ENCODE results near the gene FMN1. TPM values are rescaled to one million over a fixed set of nuclear protein-coding genes. Genes with fewer than 3 reads are reported as not detected.

Gene FMN1
- total RNA-seq, 6 donors from 2014 or later = 20.2 to 176 (median 53.8) TPM

- Histone ChIP-seq H3K4me3 (no peak overlapping the region), H3K4me1 (no peaks in the 10 kb centered on the region), H3K9me3 (no peaks in the 10 kb centered on the region), H3K27me3 (no peaks in the 10 kb centered on the region), H3K27ac (no peak overlapping the region), H3K36me3 (peaks cover 0 to 5% (median 4%) of the 10 kb centered on the region in 4 donors)
- no peak for ATAC-seq (ENCODE audit: low FRiP score in 2 of 2)
- WGBS, 2 donors = 60 to 88% methylated on average over 3 of the region's 3 CpGs
- no peak for TF ChIP-seq EP300 (IDR thresholded peaks at IDR 0.05)
- TF ChIP-seq POLR2AphosphoS5 (IDR thresholded peaks at IDR 0.05) = no peak
- no peak for TF ChIP-seq POLR2A (IDR thresholded peaks at IDR 0.05)
- no peak for TF ChIP-seq CTCF (IDR thresholded peaks at IDR 0.05)
- DNase-seq = no peak
These were observed 399.5 kb downstream of the FMN1 start for GRCh38 chr15:32794973-32795372.

- Histone ChIP-seq H3K27me3 (no peaks in the 10 kb centered on the region), H3K36me3 (peaks cover 0 to 3% (median 0%) of the 10 kb centered on the region in 4 donors), H3K9me3 (no peaks in the 10 kb centered on the region), H3K4me3 (no peak overlapping the region), H3K4me1 (no peaks in the 10 kb centered on the region), H3K27ac (no peak overlapping the region)
- 14 to 50% methylated on average over 2 of the region's 2 CpGs for WGBS, 2 donors
- TF ChIP-seq CTCF (IDR thresholded peaks at IDR 0.05) = no peak
- TF ChIP-seq EP300 (IDR thresholded peaks at IDR 0.05) = no peak
- no peak for TF ChIP-seq POLR2A (IDR thresholded peaks at IDR 0.05)
- TF ChIP-seq POLR2AphosphoS5 (IDR thresholded peaks at IDR 0.05) = no peak
- DNase-seq (no peak), ATAC-seq (ENCODE audit: low FRiP score in 2 of 2) (no peak)
These were observed 402.1 kb downstream of the FMN1 start for GRCh38 chr15:32792436-32792835.

- Histone ChIP-seq H3K36me3 (no peaks in the 10 kb centered on the region), H3K9me3 (no peaks in the 10 kb centered on the region), H3K4me3 (no peak overlapping the region), H3K27ac (no peak overlapping the region), H3K4me1 (no peaks in the 10 kb centered on the region), H3K27me3 (no peaks in the 10 kb centered on the region)
- TF ChIP-seq POLR2AphosphoS5 (IDR thresholded peaks at IDR 0.05) = no peak
- no peak for TF ChIP-seq EP300 (IDR thresholded peaks at IDR 0.05)
- no peak for TF ChIP-seq POLR2A (IDR thresholded peaks at IDR 0.05)
- no peak for TF ChIP-seq CTCF (IDR thresholded peaks at IDR 0.05)
- DNase-seq (no peak), ATAC-seq (ENCODE audit: low FRiP score in 2 of 2) (no peak)
- WGBS, 2 donors = 93 to 97% methylated on average over 2 of the region's 2 CpGs
These were observed 404.0 kb downstream of the FMN1 start for GRCh38 chr15:32790352-32790999.

- Histone ChIP-seq H3K4me1 (no peaks in the 10 kb centered on the region), H3K9me3 (no peaks in the 10 kb centered on the region), H3K27ac (no peak overlapping the region), H3K4me3 (no peak overlapping the region), H3K36me3 (no peaks in the 10 kb centered on the region), H3K27me3 (no peaks in the 10 kb centered on the region)
- TF ChIP-seq POLR2A (IDR thresholded peaks at IDR 0.05) (no peak), EP300 (IDR thresholded peaks at IDR 0.05) (no peak)
- 58 to 62% methylated on average over 5 of the region's 5 CpGs for WGBS, 2 donors
- no peak for DNase-seq
- ATAC-seq (ENCODE audit: low FRiP score in 2 of 2) = no peak
These were observed 406.6 kb downstream of the FMN1 start for GRCh38 chr15:32787949-32788348.

GRCh38 chr15:32786906-32787305, 407.6 kb downstream of the FMN1 start:
- Histone ChIP-seq H3K4me3 (no peak overlapping the region), H3K9me3 (no peaks in the 10 kb centered on the region), H3K27ac (no peak overlapping the region), H3K4me1 (no peaks in the 10 kb centered on the region), H3K36me3 (no peaks in the 10 kb centered on the region), H3K27me3 (no peaks in the 10 kb centered on the region)
- TF ChIP-seq POLR2AphosphoS5 (IDR thresholded peaks at IDR 0.05) = no peak
- no peak for TF ChIP-seq EP300 (IDR thresholded peaks at IDR 0.05)
- no peak for TF ChIP-seq POLR2A (IDR thresholded peaks at IDR 0.05)
- TF ChIP-seq CTCF (IDR thresholded peaks at IDR 0.05) = no peak
- no peak for DNase-seq
- WGBS, 2 donors = 86 to 90% methylated on average over 7 of the region's 7 CpGs
- no peak for ATAC-seq (ENCODE audit: low FRiP score in 2 of 2)

Measured in upper lobe of left lung (tissue), 6 donors.